GM23248 (cell line): ENCODE measurements around the gene UNC119. TPM values are rescaled to one million over a fixed set of nuclear protein-coding genes. Genes with fewer than 3 reads are reported as not detected.
A peak's percentile ranks its signal among the peaks of the same experiment; 100 is the strongest.

ENCODE experiments used
- DNase-seq: peaks from one replicate; pipeline ENCODE4 v3.0.0-alpha.2; 2015
- H2AFZ ChIP-seq: fragments of 200-600 bp; sonication (generic); 2 replicates; pipeline ENCODE4 v1.6.1; 2016; ENCODE audit warnings: antibody characterized with exemption
- H3F3A ChIP-seq: fragments of 200-600 bp; sonication (generic); 2 replicates; pipeline ENCODE4 v1.6.1; 2016; ENCODE audit warnings: mild to moderate bottlenecking, antibody characterized with exemption, mixed run types; ENCODE audit not compliant: insufficient read depth
- H3K27ac ChIP-seq: fragments of 200-600 bp; sonication (generic); 2 replicates; pipeline ENCODE4 v1.5.1; 2016; ENCODE audit warnings: mild to moderate bottlenecking
- H3K27me3 ChIP-seq: fragments of 200-600 bp; sonication (generic); replicated peaks from 2 replicates; pipeline ENCODE4 v1.6.1; 2016; ENCODE audit warnings: mild to moderate bottlenecking; ENCODE audit not compliant: insufficient read depth
- H3K36me3 ChIP-seq: fragments of 200-600 bp; sonication (generic); 2 replicates; pipeline ENCODE4 v1.6.1; 2016; ENCODE audit warnings: low read depth, mild to moderate bottlenecking
- H3K4me1 ChIP-seq: fragments of 200-600 bp; sonication (generic); 2 replicates; pipeline ENCODE4 v1.6.1; 2016; ENCODE audit warnings: mild to moderate bottlenecking; ENCODE audit not compliant: insufficient read depth
- H3K4me2 ChIP-seq: fragments of 200-600 bp; sonication (generic); one replicate; pipeline ENCODE4 v1.6.1; 2016; ENCODE audit warnings: mild to moderate bottlenecking; ENCODE audit not compliant: unreplicated experiment
- H3K4me3 ChIP-seq: fragments of 200-600 bp; sonication (generic); 2 replicates; pipeline ENCODE4 v1.5.1; 2016; ENCODE audit warnings: mild to moderate bottlenecking
- H3K79me2 ChIP-seq: fragments of 200-600 bp; sonication (generic); 2 replicates; pipeline ENCODE4 v1.6.1; 2016; ENCODE audit warnings: mild to moderate bottlenecking; ENCODE audit not compliant: insufficient read depth
- H3K9ac ChIP-seq: fragments of 200-600 bp; sonication (generic); 2 replicates; pipeline ENCODE4 v1.6.1; 2016; ENCODE audit warnings: mild to moderate bottlenecking
- H3K9me2 ChIP-seq: fragments of 200-600 bp; sonication (generic); 2 replicates; pipeline ENCODE4 v1.6.1; 2016; ENCODE audit warnings: mixed run types, mild to moderate bottlenecking, moderate library complexity; ENCODE audit not compliant: insufficient read depth
- H3K9me3 ChIP-seq: fragments of 200-600 bp; sonication (generic); one replicate; pipeline ENCODE4 v1.6.1; 2017; ENCODE audit warnings: low read depth
- H4K20me1 ChIP-seq: fragments of 200-600 bp; sonication (generic); 2 replicates; pipeline ENCODE4 v1.6.0; 2016; ENCODE audit not compliant: insufficient read depth
- EZH2 ChIP-seq: fragments of 200-600 bp; sonication (generic); IDR thresholded peaks from 2 replicates; pipeline ENCODE4 v1.6.1; 2018; ENCODE audit warnings: antibody characterized with exemption, mild to moderate bottlenecking; ENCODE audit not compliant: insufficient read depth, poor library complexity, severe bottlenecking
- EZH2phosphoT487 ChIP-seq: fragments of 200-600 bp; sonication (generic); IDR thresholded peaks from 2 replicates; pipeline ENCODE4 v1.6.1; 2018; ENCODE audit warnings: antibody characterized with exemption, moderate library complexity, mild to moderate bottlenecking, low read depth; ENCODE audit not compliant: insufficient read depth
- WGBS, 2 experiments: methylation state at CpG; one replicate each; pipeline ENCODE4 v1.1.6; 2015 to 2017; ENCODE audit warnings: low lambda C conversion rate in 2 of 2, low coverage in 1 of 2; ENCODE audit errors: missing lambda C conversion rate in 2 of 2; 5-methylcytosine and 5-hydroxymethylcytosine counted together
- in situ Hi-C: fragments of 300-500 bp; cut with MboI; formaldehyde crosslinking; loops from 2 replicates; pipeline ENCODE4 v1.15.0; 2020
- polyA plus RNA-seq: library from polyadenylated mRNA; unstranded; fragments of >200 nt; fragmentation: Nextera tagmentation; extraction: Ambion mirVana; gene quantifications from 2 replicates; pipeline ENCODE4 v1.2.1, GENCODE V29; 2016
- total RNA-seq: library from RNA; depleted of rRNA; stranded (reverse); fragments of >200 nt; shearing (Covaris generic); gene quantifications from 2 replicates; pipeline ENCODE4 v1.2.3, GENCODE V29; 2014

Gene UNC119
- total and polyA plus RNA-seq, 2 experiments from 2014 or later, result 29.4 to 50.9 TPM

GRCh38 chr17:28574526-28574925 is 22.1 kb upstream of the UNC119 start:
- Histone ChIP-seq H3K9ac (no peak overlapping the region), H3K9me2 (no peaks in the 10 kb centered on the region), H3K4me2 (no peak overlapping the region), H3K27me3 (no peaks in the 10 kb centered on the region), H2AFZ (no peak overlapping the region), H4K20me1 (no peaks in the 10 kb centered on the region), H3F3A (no peaks in the 10 kb centered on the region), H3K4me1 (peaks cover 13% of the 10 kb centered on the region; the same call in 1 of the 2 replicates), H3K27ac (no peak overlapping the region), H3K4me3 (no peak overlapping the region), H3K79me2 (peaks cover 17% of the 10 kb centered on the region), H3K36me3 (no peaks in the 10 kb centered on the region), H3K9me3 (no peaks in the 10 kb centered on the region)
- 94 to 99% methylated on average over 7 of the region's 7 CpGs for WGBS, 2 experiments
- DNase-seq, result no peak
- TF ChIP-seq EZH2, result no peak
- no peak for TF ChIP-seq EZH2phosphoT487
- in situ Hi-C loops, result no loop called here

DNA sequence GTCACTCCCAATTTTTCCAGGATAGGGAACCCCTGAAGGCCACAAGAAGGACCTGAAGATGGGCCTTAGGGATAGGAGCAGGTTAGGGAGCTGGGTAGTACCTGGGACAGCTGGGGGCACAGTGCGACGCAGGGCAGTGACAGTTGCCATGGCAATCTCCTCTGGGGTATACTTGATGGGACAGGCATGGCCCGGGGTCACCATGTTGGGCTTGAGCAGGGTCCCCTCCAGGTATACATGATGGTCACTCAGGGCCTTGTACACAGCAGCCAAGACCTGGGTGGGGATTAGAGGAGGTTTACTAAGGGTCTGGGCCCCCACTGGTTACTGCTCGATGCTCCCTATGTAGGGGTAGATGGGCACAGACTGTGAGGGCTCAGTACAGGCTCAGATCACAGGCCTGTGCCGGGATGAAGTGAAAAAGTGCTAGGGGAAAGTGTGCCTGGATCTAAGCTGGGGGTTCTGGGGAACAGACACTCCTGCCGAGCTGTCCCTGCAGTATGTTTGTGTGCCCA is 21.6 kb upstream of the UNC119 start:
- Histone ChIP-seq H3K4me1 (peaks cover 14% of the 10 kb centered on the region; the same call in 1 of the 2 replicates), H3K36me3 (no peaks in the 10 kb centered on the region), H3K4me3 (no peak overlapping the region), H3K79me2 (peaks cover 22% of the 10 kb centered on the region), H3K9me2 (no peaks in the 10 kb centered on the region), H2AFZ (no peak overlapping the region), H3K4me2 (no peak overlapping the region), H4K20me1 (no peaks in the 10 kb centered on the region), H3K9ac (no peak overlapping the region), H3F3A (no peaks in the 10 kb centered on the region), H3K27ac (no peak overlapping the region), H3K27me3 (no peaks in the 10 kb centered on the region), H3K9me3 (no peaks in the 10 kb centered on the region)
- no peak for DNase-seq
- TF ChIP-seq EZH2phosphoT487 (no peak), EZH2 (no peak)
- in situ Hi-C loops, result no loop called here
- 91 to 98% methylated on average over 6 of the region's 6 CpGs for WGBS, 2 experiments

DNA sequence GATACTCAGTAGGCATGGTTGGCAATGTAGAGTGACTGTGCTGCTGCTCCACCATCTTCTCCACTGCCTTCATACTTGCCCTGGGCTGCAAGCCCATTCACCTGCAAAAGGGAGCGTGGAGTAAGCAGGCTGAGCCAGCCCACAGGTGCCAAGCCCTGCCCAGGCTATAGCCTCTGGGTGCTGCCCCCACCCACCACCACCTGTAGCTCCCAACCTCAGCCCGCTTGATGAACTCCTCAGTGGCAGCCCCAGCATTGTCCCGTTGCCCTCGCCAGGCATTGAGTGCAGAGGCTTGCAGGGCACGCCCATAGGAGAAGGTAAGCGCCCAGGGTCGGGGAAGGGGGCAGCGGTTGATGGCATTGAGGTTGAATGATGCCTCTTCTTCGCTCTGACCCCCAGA is 21.1 kb upstream of the UNC119 start:
- 97 to 98% methylated on average over 5 to 9 of the region's 9 CpGs for WGBS, 2 experiments
- in situ Hi-C loops, result no loop called here
- H4K20me1 ChIP-seq, result no peaks in the 10 kb centered on the region
- no peaks in the 10 kb centered on the region for H3K27me3 ChIP-seq
- H3K4me3 ChIP-seq, result no peak overlapping the region
- H3K9me2 ChIP-seq, result no peaks in the 10 kb centered on the region
- no peaks in the 10 kb centered on the region for H3K9me3 ChIP-seq
- H3K9ac ChIP-seq, result no peak overlapping the region
- H3K4me2 ChIP-seq, result no peak overlapping the region
- H3K27ac ChIP-seq, result no peak overlapping the region
- H3K4me1 ChIP-seq, result peaks cover 14% of the 10 kb centered on the region; the same call in 1 of the 2 replicates
- no peak for DNase-seq
- H2AFZ ChIP-seq, result no peak overlapping the region
- no peak for TF ChIP-seq EZH2
- TF ChIP-seq EZH2phosphoT487, result no peak
- no peaks in the 10 kb centered on the region for H3K36me3 ChIP-seq
- H3F3A ChIP-seq, result no peaks in the 10 kb centered on the region
- H3K79me2 ChIP-seq, result peaks cover 28% of the 10 kb centered on the region

GRCh38 chr17:28573040-28573380 is 20.6 kb upstream of the UNC119 start:
- peak; percentile 40 for DNase-seq
- Histone ChIP-seq H3K27ac (no peak overlapping the region), H3K4me2 (no peak overlapping the region), H3K4me3 (no peak overlapping the region), H4K20me1 (no peaks in the 10 kb centered on the region), H2AFZ (no peak overlapping the region), H3K79me2 (peaks cover 33% of the 10 kb centered on the region), H3K4me1 (peaks cover 14% of the 10 kb centered on the region; the same call in 1 of the 2 replicates), H3F3A (no peaks in the 10 kb centered on the region), H3K9me2 (no peaks in the 10 kb centered on the region), H3K36me3 (no peaks in the 10 kb centered on the region), H3K9ac (no peak overlapping the region), H3K9me3 (no peaks in the 10 kb centered on the region), H3K27me3 (no peaks in the 10 kb centered on the region)
- TF ChIP-seq EZH2, result no peak
- TF ChIP-seq EZH2phosphoT487, result no peak
- in situ Hi-C loops, result no loop called here
